Kidney (tissue), 14 donors: Measurements from ENCODE around the gene ALG11. TPM values are rescaled to one million over a fixed set of nuclear protein-coding genes. Genes with fewer than 3 reads are reported as not detected.

Experiments
- DNase-seq, 5 donors: peaks; one replicate each; pipeline ENCODE4 v3.0.0-alpha.2; 2013 to 2020
- FAIRE-seq: peaks from 2 replicates; lab custom pipeline; 2012; peaks lifted over from hg19 to GRCh38; lab: Jason Lieb, UNC
- H3K27ac ChIP-seq, 2 donors: one replicate each; pipeline ENCODE4 v1.7.0; 2013; ENCODE audit warnings: low read depth in 2 of 2, low read length in 2 of 2, inconsistent platforms in 1 of 2
- H3K27me3 ChIP-seq: one replicate; pipeline ENCODE4 v1.7.1; 2013; ENCODE audit warnings: low read length, inconsistent platforms; ENCODE audit not compliant: control insufficient read depth, insufficient read depth
- H3K36me3 ChIP-seq, 3 donors: one replicate each; pipeline versions ENCODE4 v1.7.0 to v1.7.1; 2013; ENCODE audit warnings: low read length in 3 of 3, control low read depth in 1 of 3, inconsistent platforms in 1 of 3; ENCODE audit not compliant: insufficient read depth in 3 of 3, control insufficient read depth in 2 of 3
- H3K4me1 ChIP-seq, 3 donors: one replicate each; pipeline versions ENCODE4 v1.7.0 to v1.7.1; 2013; ENCODE audit warnings: low read length in 3 of 3, inconsistent platforms in 1 of 3, low read depth in 1 of 3; ENCODE audit not compliant: control insufficient read depth in 2 of 3, insufficient read depth in 2 of 3
- H3K4me3 ChIP-seq, 3 donors: one replicate each; pipeline versions ENCODE4 v1.7.0 to v1.8.1; 2013; ENCODE audit warnings: low read length in 3 of 3, control low read depth in 1 of 3, inconsistent platforms in 1 of 3
- H3K9ac ChIP-seq, 3 donors: one replicate each; pipeline versions ENCODE4 v1.7.0 to v1.7.1; 2013; ENCODE audit warnings: low read length in 3 of 3, control low read depth in 1 of 3, inconsistent platforms in 1 of 3
- H3K9me3 ChIP-seq, 3 donors: one replicate each; pipeline versions ENCODE4 v1.7.0 to v1.7.1; 2013; ENCODE audit warnings: low read length in 3 of 3, control low read depth in 1 of 3, inconsistent platforms in 1 of 3; ENCODE audit not compliant: control insufficient read depth in 2 of 3, insufficient read depth in 1 of 3
- intact Hi-C: fragments of 100-400 bp; cut with DNase I; formaldehyde crosslinking; loops from one replicate; pipeline ENCODE4 v1.11.1; 2022
- polyA plus RNA-seq: library from polyadenylated mRNA; stranded (reverse); fragments of 350-450 nt; fragmentation: Illumina TruSeq; extraction: RNeasy Lipid Tissue Mini Kit (QIAGEN cat#74804); gene quantifications from one replicate; pipeline ENCODE4 v1.2.3, GENCODE V29; 2014; ENCODE audit warnings: low read depth, low replicate concordance; ENCODE audit not compliant: insufficient read depth
- total RNA-seq: library from RNA; stranded (reverse); fragmentation: NEBNext Ultra II Directional; extraction: Animal tissue kit (Norgen Biotek cat#: 25700); gene quantifications from one replicate; pipeline ENCODE4 v1.2.1, GENCODE V29; 2021
- TF ChIP-seq, protein P1 (sequence below): IDR thresholded peaks from 3 replicates; pipeline ENCODE4 v1.5.1; 2012; ENCODE audit warnings: mild to moderate bottlenecking, moderate library complexity, borderline replicate concordance; ENCODE audit not compliant: insufficient read depth; ENCODE audit errors: extremely low read depth
- donor health status: control.
- donor health status: control.
- donor health status: control.
- donor health status: control.
- donor health status: control.
- donor health status: DM: yes; HTN: yes; CAD: no.
- donor health status: Normal renal cell carcinoma (clear cell type).

The ALG11 gene
- total and polyA plus RNA-seq, 2 donors from 2014 or later, result 3.1 to 39.5 TPM

DNA sequence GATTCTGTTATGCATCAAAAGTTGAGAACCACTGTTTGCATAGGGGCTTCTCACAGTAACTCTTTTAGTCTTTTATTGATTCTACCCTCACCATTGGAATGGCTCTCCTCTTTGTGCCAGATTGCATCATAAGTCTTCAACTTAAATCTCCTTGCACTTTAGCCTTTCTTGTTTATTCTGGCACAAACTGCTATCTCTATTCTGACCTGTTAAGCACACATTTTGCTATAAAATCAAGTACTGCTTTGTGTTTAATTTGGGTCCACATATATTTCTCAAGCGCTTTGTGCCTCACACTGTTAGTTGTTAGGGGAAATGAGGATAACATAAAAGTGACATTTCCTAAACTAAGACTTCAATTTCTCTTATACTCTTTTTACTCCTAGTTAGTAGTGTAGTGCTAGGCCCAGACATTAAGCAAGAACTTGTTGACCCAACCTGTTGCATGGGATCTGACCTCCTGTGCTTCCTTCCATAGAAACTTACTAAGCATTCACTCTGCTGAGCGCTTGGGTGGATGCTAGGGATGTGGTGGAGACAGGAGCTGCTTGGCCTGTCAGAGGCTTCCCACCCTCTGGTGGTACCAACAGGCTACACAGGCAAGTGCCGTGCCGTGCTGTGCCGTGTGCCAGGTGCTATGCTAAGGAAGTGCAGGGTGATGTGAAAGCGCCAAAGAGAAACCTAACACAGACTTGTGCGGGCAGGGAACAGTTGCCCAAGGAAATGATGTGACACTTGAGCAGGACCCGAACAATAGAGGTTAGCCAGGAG is 13.5 kb downstream of the ALG11 start:
- H3K27me3 ChIP-seq, result no peaks in the 10 kb centered on the region
- peaks cover 0 to 6% (median 0%) of the 10 kb centered on the region in 3 donors for H3K4me1 ChIP-seq
- DNase-seq (no peak), FAIRE-seq (no peak)
- no peak overlapping the region for H3K9ac ChIP-seq
- no peak overlapping the region for H3K27ac ChIP-seq
- H3K36me3 ChIP-seq, result peaks cover 4 to 17% (median 10%) of the 10 kb centered on the region in 3 donors
- no peaks in the 10 kb centered on the region for H3K9me3 ChIP-seq
- intact Hi-C loops, result no loop called here
- TF ChIP-seq, protein P1, sequence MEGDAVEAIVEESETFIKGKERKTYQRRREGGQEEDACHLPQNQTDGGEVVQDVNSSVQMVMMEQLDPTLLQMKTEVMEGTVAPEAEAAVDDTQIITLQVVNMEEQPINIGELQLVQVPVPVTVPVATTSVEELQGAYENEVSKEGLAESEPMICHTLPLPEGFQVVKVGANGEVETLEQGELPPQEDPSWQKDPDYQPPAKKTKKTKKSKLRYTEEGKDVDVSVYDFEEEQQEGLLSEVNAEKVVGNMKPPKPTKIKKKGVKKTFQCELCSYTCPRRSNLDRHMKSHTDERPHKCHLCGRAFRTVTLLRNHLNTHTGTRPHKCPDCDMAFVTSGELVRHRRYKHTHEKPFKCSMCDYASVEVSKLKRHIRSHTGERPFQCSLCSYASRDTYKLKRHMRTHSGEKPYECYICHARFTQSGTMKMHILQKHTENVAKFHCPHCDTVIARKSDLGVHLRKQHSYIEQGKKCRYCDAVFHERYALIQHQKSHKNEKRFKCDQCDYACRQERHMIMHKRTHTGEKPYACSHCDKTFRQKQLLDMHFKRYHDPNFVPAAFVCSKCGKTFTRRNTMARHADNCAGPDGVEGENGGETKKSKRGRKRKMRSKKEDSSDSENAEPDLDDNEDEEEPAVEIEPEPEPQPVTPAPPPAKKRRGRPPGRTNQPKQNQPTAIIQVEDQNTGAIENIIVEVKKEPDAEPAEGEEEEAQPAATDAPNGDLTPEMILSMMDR, result no peak
- no peak overlapping the region for H3K4me3 ChIP-seq

DNA sequence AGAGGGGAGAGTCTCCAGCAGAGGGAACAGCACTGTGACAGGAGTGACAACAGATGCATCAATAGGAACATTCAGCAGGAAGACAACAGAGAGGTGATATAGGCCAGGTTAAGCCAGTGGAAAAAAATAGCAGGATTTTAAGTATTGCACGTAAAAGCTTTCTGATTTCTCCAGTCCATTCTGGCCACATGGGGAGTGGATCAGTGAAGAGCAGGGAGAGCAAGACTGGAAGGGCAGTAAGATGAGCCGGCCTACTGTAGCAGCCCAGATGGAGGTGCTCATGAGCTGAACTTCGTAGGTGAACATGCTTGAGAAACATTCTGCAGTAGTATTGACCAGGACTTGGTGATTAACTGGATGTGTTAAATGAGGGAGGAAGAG is 14.0 kb downstream of the ALG11 start:
- no peak overlapping the region for H3K4me3 ChIP-seq
- TF ChIP-seq, protein P1, result no peak
- no peak overlapping the region for H3K9ac ChIP-seq
- DNase-seq, result no peak
- no peak overlapping the region for H3K27ac ChIP-seq
- peaks cover 0 to 6% (median 0%) of the 10 kb centered on the region in 3 donors for H3K4me1 ChIP-seq
- intact Hi-C loops, result no loop called here
- H3K27me3 ChIP-seq, result no peaks in the 10 kb centered on the region
- H3K9me3 ChIP-seq, result no peaks in the 10 kb centered on the region
- H3K36me3 ChIP-seq, result peaks cover 4 to 16% (median 10%) of the 10 kb centered on the region in 3 donors
- no peak for FAIRE-seq

DNA sequence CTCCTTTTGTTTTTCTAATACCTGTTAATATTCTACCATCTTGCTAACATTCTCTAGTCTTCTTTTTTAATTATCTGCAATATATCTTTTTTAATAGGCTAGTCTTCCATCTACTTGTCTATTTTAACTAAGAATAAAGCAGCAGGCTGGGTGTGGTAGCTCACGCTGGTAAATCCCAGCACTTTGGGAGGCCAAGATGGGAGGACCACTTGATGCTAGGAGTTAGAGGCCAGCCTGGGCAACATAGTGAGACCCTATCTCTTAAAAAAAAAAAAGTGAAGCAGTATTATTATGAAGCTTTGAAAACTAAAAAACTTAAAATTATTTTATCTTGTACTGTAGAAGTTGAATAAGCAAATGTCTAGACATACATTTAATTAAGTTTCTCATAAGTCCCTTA is 15.6 kb downstream of the ALG11 start:
- TF ChIP-seq, protein P1, result no peak
- Histone ChIP-seq H3K27me3 (no peaks in the 10 kb centered on the region), H3K27ac (no peak overlapping the region), H3K9ac (no peak overlapping the region), H3K36me3 (peaks cover 4 to 16% (median 10%) of the 10 kb centered on the region in 3 donors), H3K4me3 (no peak overlapping the region), H3K9me3 (no peaks in the 10 kb centered on the region), H3K4me1 (peaks cover 0 to 6% (median 0%) of the 10 kb centered on the region in 3 donors)
- DNase-seq, result no peak
- intact Hi-C loops, result no loop called here
- no peak for FAIRE-seq
